Upper lobe of left lung (tissue), 4 donors: ENCODE data around the gene TTC7B.

Source experiments
- CTCF ChIP-seq, 6 experiments: fragments of 450-650 bp in 4 of 6; fragments of 200-600 bp in 2 of 6; sonication (generic) in 2 of 6; IDR thresholded peaks; one replicate each; pipeline ENCODE4 v1.5.1; 2016 to 2019; ENCODE audit warnings: antibody characterized with exemption in 6 of 6
- POLR2AphosphoS5 ChIP-seq, 2 donors: sonication (generic); formaldehyde crosslinking; IDR thresholded peaks; one replicate each; pipeline ENCODE4 v1.5.1; 2017; ENCODE audit warnings: antibody characterized with exemption in 2 of 2

GRCh38 chr14:90649557-90650135 lies 166.6 kb downstream of the TTC7B start:
- TF ChIP-seq POLR2AphosphoS5 (IDR thresholded peaks at IDR 0.05), result no peak
- no peak for TF ChIP-seq CTCF (IDR thresholded peaks at IDR 0.05)
